ENCODE data around the gene CHD5. TPM values are rescaled to one million over a fixed set of nuclear protein-coding genes. Genes with fewer than 3 reads are reported as not detected.

The CHD5 gene
- total RNA-seq, 1 experiment from 2014 or later: 0.39 TPM

DNA sequence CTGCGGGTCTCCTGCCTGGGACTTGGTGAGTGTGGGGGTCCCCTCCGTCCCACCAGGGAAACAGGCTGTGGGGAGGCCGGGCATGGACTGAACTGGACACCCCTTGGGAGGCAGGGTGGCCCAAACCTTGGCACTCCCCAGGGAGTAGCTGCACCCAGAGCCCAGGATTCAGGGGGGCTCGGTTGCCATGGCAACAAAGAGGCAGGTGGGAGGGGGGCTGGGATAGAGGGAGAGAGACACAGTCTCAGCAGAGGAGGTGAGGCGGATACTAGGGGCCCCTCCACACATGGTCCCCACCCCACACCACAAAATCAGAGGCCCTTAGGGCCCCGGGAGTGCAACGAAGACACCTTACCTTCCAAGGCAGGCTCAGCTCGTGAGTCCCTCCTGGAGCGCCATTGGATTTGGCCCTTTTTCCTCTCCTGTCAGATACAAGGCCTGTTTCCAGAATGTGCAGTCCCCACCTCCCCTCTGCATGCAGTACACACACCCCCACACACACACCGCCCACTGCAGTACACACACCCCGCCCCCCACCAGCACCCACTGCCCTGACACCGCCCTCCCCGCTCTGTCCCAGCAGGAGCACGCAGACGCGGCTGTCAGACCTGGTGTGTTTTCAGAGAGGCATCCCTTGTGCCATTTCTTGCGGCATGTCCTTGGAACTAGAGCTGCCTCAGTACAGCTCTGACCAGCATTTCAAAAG is 107.2 kb downstream of the CHD5 start:
- no peaks in the 10 kb centered on the region for H3K36me3 Mint-ChIP-seq (ENCODE audit: insufficient read depth, unreplicated experiment)
- H3K4me1 Mint-ChIP-seq (ENCODE audit: low read depth, unreplicated experiment): no peaks in the 10 kb centered on the region
- TF ChIP-seq, protein P1, sequence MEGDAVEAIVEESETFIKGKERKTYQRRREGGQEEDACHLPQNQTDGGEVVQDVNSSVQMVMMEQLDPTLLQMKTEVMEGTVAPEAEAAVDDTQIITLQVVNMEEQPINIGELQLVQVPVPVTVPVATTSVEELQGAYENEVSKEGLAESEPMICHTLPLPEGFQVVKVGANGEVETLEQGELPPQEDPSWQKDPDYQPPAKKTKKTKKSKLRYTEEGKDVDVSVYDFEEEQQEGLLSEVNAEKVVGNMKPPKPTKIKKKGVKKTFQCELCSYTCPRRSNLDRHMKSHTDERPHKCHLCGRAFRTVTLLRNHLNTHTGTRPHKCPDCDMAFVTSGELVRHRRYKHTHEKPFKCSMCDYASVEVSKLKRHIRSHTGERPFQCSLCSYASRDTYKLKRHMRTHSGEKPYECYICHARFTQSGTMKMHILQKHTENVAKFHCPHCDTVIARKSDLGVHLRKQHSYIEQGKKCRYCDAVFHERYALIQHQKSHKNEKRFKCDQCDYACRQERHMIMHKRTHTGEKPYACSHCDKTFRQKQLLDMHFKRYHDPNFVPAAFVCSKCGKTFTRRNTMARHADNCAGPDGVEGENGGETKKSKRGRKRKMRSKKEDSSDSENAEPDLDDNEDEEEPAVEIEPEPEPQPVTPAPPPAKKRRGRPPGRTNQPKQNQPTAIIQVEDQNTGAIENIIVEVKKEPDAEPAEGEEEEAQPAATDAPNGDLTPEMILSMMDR (IDR thresholded peaks at IDR 0.05; ENCODE audit: insufficient read depth in 1 of 2, low read depth in 1 of 2, low read length in 1 of 2, severe bottlenecking in 1 of 2, unreplicated experiment in 1 of 2): no peak
- ChIA-PET CTCF (no interaction called here), POLR2A (no interaction called here)
- no TSS peak for BruUV-seq (replicated peaks)
- H3K27me3 Mint-ChIP-seq (ENCODE audit: insufficient read depth, unreplicated experiment): no peaks in the 10 kb centered on the region
- no peaks in the 10 kb centered on the region for H3K4me1 ChIP-seq
- H3K4me3 ChIP-seq (ENCODE audit: low read depth, low read length): no peak overlapping the region
- no peak overlapping the region for H3K27ac Mint-ChIP-seq (ENCODE audit: unreplicated experiment)
- no peaks in the 10 kb centered on the region for H3K9me3 Mint-ChIP-seq (ENCODE audit: unreplicated experiment)
- no peak overlapping the region for H3K4me3 Mint-ChIP-seq (ENCODE audit: unreplicated experiment)
- H3K27me3 ChIP-seq (replicated peaks; ENCODE audit: control insufficient read depth, insufficient read depth, low read length): no peaks in the 10 kb centered on the region
- no peak for DNase-seq
- no peaks in the 10 kb centered on the region for H3K36me3 ChIP-seq (ENCODE audit: control insufficient read depth, insufficient read depth, low read length)
- intact Hi-C loops (cut with micrococcal nuclease; ENCODE audit: unreplicated experiment): no loop called here
- H3K9me3 ChIP-seq: no peaks in the 10 kb centered on the region

DNA sequence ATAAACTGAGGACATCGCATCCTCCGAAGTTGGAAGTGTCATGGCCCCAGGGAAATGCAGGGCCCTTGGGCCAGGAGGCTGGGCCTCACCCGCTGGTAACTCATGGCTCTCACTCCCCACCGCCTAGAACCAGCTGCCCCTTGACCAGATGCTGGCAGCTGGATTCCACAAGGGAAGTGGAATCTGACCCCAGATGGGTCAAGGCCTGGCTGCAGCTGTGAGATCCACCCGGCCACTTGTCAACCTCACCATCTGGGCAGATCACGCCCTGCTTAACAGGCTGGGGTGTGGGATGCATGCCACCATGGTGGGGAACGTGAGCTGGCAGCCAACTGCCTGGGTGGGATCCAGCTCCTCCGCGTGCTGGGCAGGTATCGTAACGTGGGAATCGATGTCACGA is 108.9 kb downstream of the CHD5 start:
- H3K36me3 ChIP-seq (ENCODE audit: control insufficient read depth, insufficient read depth, low read length): no peaks in the 10 kb centered on the region
- no peaks in the 10 kb centered on the region for H3K4me1 ChIP-seq
- H3K27me3 ChIP-seq (replicated peaks; ENCODE audit: control insufficient read depth, insufficient read depth, low read length): no peaks in the 10 kb centered on the region
- H3K9me3 ChIP-seq: no peaks in the 10 kb centered on the region
- intact Hi-C loops (cut with micrococcal nuclease; ENCODE audit: unreplicated experiment): no loop called here
- H3K27ac Mint-ChIP-seq (ENCODE audit: unreplicated experiment): no peak overlapping the region
- no peak overlapping the region for H3K4me3 ChIP-seq (ENCODE audit: low read depth, low read length)
- TF ChIP-seq, protein P1 (IDR thresholded peaks at IDR 0.05; ENCODE audit: insufficient read depth in 1 of 2, low read depth in 1 of 2, low read length in 1 of 2, severe bottlenecking in 1 of 2, unreplicated experiment in 1 of 2): no peak
- H3K27me3 Mint-ChIP-seq (ENCODE audit: insufficient read depth, unreplicated experiment): no peaks in the 10 kb centered on the region
- POLR2A ChIA-PET: no interaction called here
- no peak overlapping the region for H3K4me3 Mint-ChIP-seq (ENCODE audit: unreplicated experiment)
- no peaks in the 10 kb centered on the region for H3K36me3 Mint-ChIP-seq (ENCODE audit: insufficient read depth, unreplicated experiment)
- H3K4me1 Mint-ChIP-seq (ENCODE audit: low read depth, unreplicated experiment): no peaks in the 10 kb centered on the region
- DNase-seq: no peak
- CTCF ChIA-PET: no interaction called here
- no TSS peak for BruUV-seq (replicated peaks)
- no peaks in the 10 kb centered on the region for H3K9me3 Mint-ChIP-seq (ENCODE audit: unreplicated experiment)

DNA sequence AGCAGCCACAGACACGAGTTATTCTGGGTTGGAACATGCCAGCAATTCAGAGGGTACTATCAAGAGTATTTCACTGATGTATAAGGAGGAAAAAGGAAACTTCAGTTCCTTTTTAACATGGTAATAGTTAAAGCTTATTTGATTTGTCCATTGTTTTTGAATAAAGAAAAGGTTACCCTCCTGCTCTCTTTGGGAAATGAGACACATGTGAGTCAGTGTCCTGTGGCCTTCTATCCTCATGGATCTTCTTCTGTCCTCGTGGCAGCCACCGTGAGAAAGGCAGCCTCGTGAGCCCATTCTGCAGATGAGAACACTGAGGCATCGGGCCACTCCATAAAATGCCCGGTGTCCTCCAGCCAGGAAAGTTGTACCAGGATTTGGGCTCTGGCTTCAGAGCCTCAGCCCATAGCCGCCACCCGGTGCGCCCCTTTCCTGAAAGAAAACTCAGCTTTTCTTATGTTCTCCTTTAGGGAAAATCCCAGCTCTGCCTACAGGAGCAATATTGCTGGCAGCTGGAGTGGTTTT is 109.6 kb downstream of the CHD5 start:
- POLR2A ChIA-PET: no interaction called here
- TF ChIP-seq, protein P1 (IDR thresholded peaks at IDR 0.05; ENCODE audit: insufficient read depth in 1 of 2, low read depth in 1 of 2, low read length in 1 of 2, severe bottlenecking in 1 of 2, unreplicated experiment in 1 of 2): no peak
- BruUV-seq (replicated peaks): no TSS peak
- Mint-ChIP-seq H3K4me3 (ENCODE audit: unreplicated experiment) (no peak overlapping the region), H3K4me1 (ENCODE audit: low read depth, unreplicated experiment) (no peaks in the 10 kb centered on the region), H3K27me3 (ENCODE audit: insufficient read depth, unreplicated experiment) (no peaks in the 10 kb centered on the region), H3K27ac (ENCODE audit: unreplicated experiment) (no peak overlapping the region), H3K36me3 (ENCODE audit: insufficient read depth, unreplicated experiment) (no peaks in the 10 kb centered on the region), H3K9me3 (ENCODE audit: unreplicated experiment) (no peaks in the 10 kb centered on the region)
- intact Hi-C loops (cut with micrococcal nuclease; ENCODE audit: unreplicated experiment): no loop called here
- no peaks in the 10 kb centered on the region for H3K36me3 ChIP-seq (ENCODE audit: control insufficient read depth, insufficient read depth, low read length)
- no peaks in the 10 kb centered on the region for H3K4me1 ChIP-seq
- no peak for DNase-seq
- H3K27me3 ChIP-seq (replicated peaks; ENCODE audit: control insufficient read depth, insufficient read depth, low read length): no peaks in the 10 kb centered on the region
- CTCF ChIA-PET: no interaction called here
- H3K4me3 ChIP-seq (ENCODE audit: low read depth, low read length): no peak overlapping the region
- no peaks in the 10 kb centered on the region for H3K9me3 ChIP-seq
